H9 (cell line): Measurements from ENCODE around the gene ARRB1. TPM values are rescaled to one million over a fixed set of nuclear protein-coding genes. Genes with fewer than 3 reads are reported as not detected.

Experiments
- DNase-seq: peaks from one replicate; pipeline ENCODE4 v3.0.0-alpha.2; 2017
- H2AFZ ChIP-seq: one replicate; pipeline ENCODE4 v1.6.1; 2013; ENCODE audit warnings: mild to moderate bottlenecking, low read length, control low read depth, moderate library complexity
- H2AK5ac ChIP-seq: 2 replicates; pipeline ENCODE4 v1.6.1; 2013; ENCODE audit warnings: low read length, control low read depth, mixed read lengths; ENCODE audit not compliant: insufficient read length
- H2BK120ac ChIP-seq: one replicate; pipeline ENCODE4 v1.6.1; 2013; ENCODE audit warnings: low read depth, mild to moderate bottlenecking, low read length, control low read depth, inconsistent platforms; ENCODE audit not compliant: poor library complexity, severe bottlenecking
- H2BK12ac ChIP-seq: 2 replicates; pipeline ENCODE4 v1.6.1; 2013; ENCODE audit warnings: low read length, control low read depth, mixed read lengths, low read depth; ENCODE audit not compliant: insufficient read length
- H2BK15ac ChIP-seq: 2 replicates; pipeline ENCODE4 v1.6.1; 2013; ENCODE audit warnings: low read depth, low read length, control low read depth
- H2BK20ac ChIP-seq: one replicate; pipeline ENCODE4 v1.6.1; 2013; ENCODE audit warnings: low read depth, mild to moderate bottlenecking, low read length, control low read depth, inconsistent platforms; ENCODE audit not compliant: poor library complexity, severe bottlenecking
- H2BK5ac ChIP-seq: 2 replicates; pipeline ENCODE4 v1.6.1; 2013; ENCODE audit warnings: low read length, control low read depth, mixed read lengths; ENCODE audit not compliant: insufficient read length
- H3K14ac ChIP-seq: 2 replicates; pipeline ENCODE4 v1.6.1; 2013; ENCODE audit warnings: low read length, control low read depth; ENCODE audit not compliant: insufficient read depth
- H3K18ac ChIP-seq: 2 replicates; pipeline ENCODE4 v1.6.1; 2013; ENCODE audit warnings: low read depth, mild to moderate bottlenecking, mixed read lengths, low read length, control low read depth; ENCODE audit not compliant: insufficient read length
- H3K23ac ChIP-seq: 2 replicates; pipeline ENCODE4 v1.6.1; 2013; ENCODE audit warnings: low read length, control low read depth, mixed read lengths, low read depth; ENCODE audit not compliant: insufficient read length
- H3K23me2 ChIP-seq: 2 replicates; pipeline ENCODE4 v1.6.1; 2013; ENCODE audit warnings: low read depth, mild to moderate bottlenecking, mixed read lengths, low read length, control low read depth; ENCODE audit not compliant: insufficient read length, poor library complexity, severe bottlenecking
- H3K27ac ChIP-seq: 2 replicates; pipeline ENCODE4 v1.5.1; 2013; ENCODE audit warnings: low read length, control low read depth, mixed read lengths, low read depth; ENCODE audit not compliant: insufficient read length
- H3K27me3 ChIP-seq: 2 replicates; pipeline ENCODE4 v1.6.1; 2013; ENCODE audit warnings: low read length, control low read depth, inconsistent platforms; ENCODE audit not compliant: insufficient read depth
- H3K4ac ChIP-seq: 2 replicates; pipeline ENCODE4 v1.6.1; 2013; ENCODE audit warnings: low read depth, mild to moderate bottlenecking, control low read depth, inconsistent platforms, low read length, moderate library complexity
- H3K4me1 ChIP-seq: 2 replicates; pipeline ENCODE4 v1.6.1; 2013; ENCODE audit warnings: low read length, control low read depth, inconsistent platforms; ENCODE audit not compliant: insufficient read depth
- H3K4me2 ChIP-seq: 2 replicates; pipeline ENCODE4 v1.6.1; 2013; ENCODE audit warnings: low read length, control low read depth, mixed read lengths; ENCODE audit not compliant: insufficient read length, insufficient read depth
- H3K56ac ChIP-seq: 2 replicates; pipeline ENCODE4 v1.6.1; 2013; ENCODE audit warnings: low read depth, mild to moderate bottlenecking, mixed read lengths, low read length, control low read depth; ENCODE audit not compliant: insufficient read length
- H3K79me1 ChIP-seq: 2 replicates; pipeline ENCODE4 v1.6.1; 2013; ENCODE audit warnings: low read depth, mild to moderate bottlenecking, moderate library complexity, low read length, control low read depth, inconsistent platforms; ENCODE audit not compliant: insufficient read depth, poor library complexity, severe bottlenecking
- H3K79me2 ChIP-seq: 2 replicates; pipeline ENCODE4 v1.6.1; 2013; ENCODE audit warnings: low read length, control low read depth, inconsistent platforms; ENCODE audit not compliant: insufficient read depth
- H3K9ac ChIP-seq: 2 replicates; pipeline ENCODE4 v1.6.1; 2013; ENCODE audit warnings: low read length, control low read depth, mixed read lengths; ENCODE audit not compliant: insufficient read length; ENCODE audit errors: extremely low read depth
- H3K9me3 ChIP-seq: one replicate; pipeline ENCODE4 v1.6.1; 2013; ENCODE audit warnings: low read depth, low read length, inconsistent platforms; ENCODE audit not compliant: control insufficient read depth
- H3T11ph ChIP-seq: one replicate; pipeline ENCODE4 v1.6.1; 2013; ENCODE audit warnings: mild to moderate bottlenecking, low read length, control low read depth, inconsistent platforms
- H4K20me1 ChIP-seq: one replicate; pipeline ENCODE4 v1.6.1; 2013; ENCODE audit not compliant: control insufficient read depth, insufficient read length, insufficient read depth
- H4K5ac ChIP-seq: 2 replicates; pipeline ENCODE4 v1.6.1; 2013; ENCODE audit warnings: low read depth, mild to moderate bottlenecking, mixed read lengths, low read length, control low read depth; ENCODE audit not compliant: insufficient read length
- H4K8ac ChIP-seq: replicated peaks from 2 replicates; pipeline ENCODE4 v1.6.1; 2013; ENCODE audit warnings: low read length, control low read depth, mixed read lengths, low read depth; ENCODE audit not compliant: insufficient read length
- H4K91ac ChIP-seq: 2 replicates; pipeline ENCODE4 v1.6.1; 2013; ENCODE audit warnings: low read depth, mild to moderate bottlenecking, moderate library complexity, mixed read lengths, low read length, control low read depth; ENCODE audit not compliant: insufficient read length
- H3K27ac Mint-ChIP-seq, 3 experiments: 2 replicates in 2 of 3; 3 replicates in 1 of 3; pipeline ENCODE4 v1.8.0; 2020 to 2021; ENCODE audit warnings: mixed read lengths in 3 of 3, mild to moderate bottlenecking in 1 of 3, moderate library complexity in 1 of 3
- H3K27me3 Mint-ChIP-seq: 2 replicates; pipeline ENCODE4 v1.8.0; 2021; ENCODE audit warnings: low read depth, mild to moderate bottlenecking, moderate library complexity, mixed read lengths
- H3K36me3 Mint-ChIP-seq, 3 experiments: 2 replicates in 2 of 3; 3 replicates in 1 of 3; pipeline ENCODE4 v1.8.0; 2020 to 2021; ENCODE audit warnings: low read depth in 3 of 3, mixed read lengths in 3 of 3; ENCODE audit not compliant: insufficient read depth in 1 of 3
- H3K4me1 Mint-ChIP-seq, 2 experiments: 2 replicates each; pipeline ENCODE4 v1.8.0; 2020; ENCODE audit warnings: mixed read lengths in 2 of 2
- H3K4me3 Mint-ChIP-seq, 2 experiments: 2 replicates in 1 of 2; 3 replicates in 1 of 2; pipeline ENCODE4 v1.8.0; 2020 to 2021; ENCODE audit warnings: mild to moderate bottlenecking in 2 of 2, mixed read lengths in 2 of 2, moderate library complexity in 1 of 2
- H3K9me3 Mint-ChIP-seq, 2 experiments: 2 replicates in 1 of 2; 3 replicates in 1 of 2; pipeline ENCODE4 v1.8.0; 2020; ENCODE audit warnings: mild to moderate bottlenecking in 2 of 2, mixed read lengths in 2 of 2, moderate library complexity in 1 of 2
- CTCF ChIP-seq: fragments of 200-600 bp; sonication (generic); conservative IDR thresholded peaks from 3 replicates; pipeline ENCODE4 v1.8.0; 2021; ENCODE audit warnings: antibody characterized with exemption, mild to moderate bottlenecking
- whole genome bisulfite sequencing: extraction: QIAGEN DNeasy Blood & Tissue Kit; methylation state at CpG from one replicate; pipeline ENCODE4 v1.1.7; 2013; ENCODE audit warnings: missing lambda C conversion rate, low lambda C conversion rate, mixed read lengths; ENCODE audit not compliant: insufficient read length; ENCODE audit errors: extremely low coverage; 5-methylcytosine and 5-hydroxymethylcytosine counted together
- total RNA-seq: library from RNA; stranded (reverse); gene quantifications from 2 replicates; pipeline ENCODE4 v1.2.1, GENCODE V29; 2021

Gene ARRB1
- total RNA-seq, 1 experiment from 2014 or later: 20.6 TPM

- H2BK12ac ChIP-seq: no peak overlapping the region
- H3K79me2 ChIP-seq: no peaks in the 10 kb centered on the region; the same call in 1 of the 2 replicates
- no peak overlapping the region for H3K14ac ChIP-seq
- peaks cover 12% of the 10 kb centered on the region for H3K4me1 ChIP-seq
- no peak overlapping the region for H3K56ac ChIP-seq
- H3K23me2 ChIP-seq: peaks cover 10% of the 10 kb centered on the region
- H3K4ac ChIP-seq: no peak overlapping the region
- H2BK5ac ChIP-seq: no peak overlapping the region
- H2BK120ac ChIP-seq: no peak overlapping the region
- H3K4me2 ChIP-seq: peak overlapping the region; percentile 87
- H2BK20ac ChIP-seq: no peak overlapping the region
- no peak overlapping the region for H2AFZ ChIP-seq
- no peak overlapping the region for H3K18ac ChIP-seq
- Mint-ChIP-seq H3K4me1 (peaks cover 52 to 58% of the 10 kb centered on the region in 2 experiments), H3K27ac (no peak overlapping the region), H3K27me3 (peaks cover 9% of the 10 kb centered on the region), H3K4me3 (peak overlapping the region; percentile 72 to 79), H3K9me3 (no peaks in the 10 kb centered on the region; a peak in 1 of 5 replicates), H3K36me3 (no peaks in the 10 kb centered on the region; a peak in 1 of 7 replicates)
- no CpG with 5 or more reads among the region's 9 CpGs for WGBS
- H3K9me3 ChIP-seq: no peaks in the 10 kb centered on the region
- H2BK15ac ChIP-seq: no peak overlapping the region
- H2AK5ac ChIP-seq: no peak overlapping the region
- no peak overlapping the region for H3K23ac ChIP-seq
- H4K20me1 ChIP-seq: no peaks in the 10 kb centered on the region
- no peak overlapping the region for H3T11ph ChIP-seq
- H4K5ac ChIP-seq: no peak overlapping the region
- TF ChIP-seq CTCF: no peak
- no peak overlapping the region for H3K9ac ChIP-seq
- no peak for DNase-seq
- H3K79me1 ChIP-seq: no peaks in the 10 kb centered on the region
- H4K91ac ChIP-seq: no peak overlapping the region
- peaks cover 2% of the 10 kb centered on the region; the same call in 1 of the 2 replicates for H3K27me3 ChIP-seq
- H3K27ac ChIP-seq: no peak overlapping the region
- H4K8ac ChIP-seq: no peak overlapping the region
Observed at GRCh38 chr11:75350122-75350742, 1.2 kb downstream of the ARRB1 start.
